Thyroid gland (tissue), 4 donors: ENCODE results near the gene NOSIP. TPM values are rescaled to one million over a fixed set of nuclear protein-coding genes. Genes with fewer than 3 reads are reported as not detected.

Experiments used
- DNase-seq, 2 donors: peaks; one replicate each; pipeline ENCODE4 v3.0.0-alpha.2; 2019
- H3K27ac ChIP-seq, 3 donors: fragments of 200-600 bp; sonication (generic); 1 replicate in 2 of 3; 2 replicates in 1 of 3; pipeline ENCODE4 v1.5.1; 2016 to 2019; ENCODE audit warnings: mild to moderate bottlenecking in 1 of 3, moderate library complexity in 1 of 3
- H3K27me3 ChIP-seq: fragments of 200-600 bp; sonication (generic); one replicate; pipeline ENCODE4 v1.5.1; 2019
- H3K36me3 ChIP-seq, 2 donors: fragments of 200-600 bp; sonication (generic); one replicate each; pipeline ENCODE4 v1.5.1; 2016 to 2019
- H3K4me1 ChIP-seq, 2 donors: fragments of 200-600 bp; sonication (generic); one replicate each; pipeline ENCODE4 v1.5.1; 2017 to 2019
- H3K4me3 ChIP-seq, 3 donors: fragments of 200-600 bp; sonication (generic); replicated peaks in 1 of 3; 1 replicate in 2 of 3; 2 replicates in 1 of 3; pipeline ENCODE4 v1.5.1; 2016; ENCODE audit warnings: mild to moderate bottlenecking in 1 of 3
- H3K9me3 ChIP-seq: fragments of 200-600 bp; sonication (generic); one replicate; pipeline ENCODE4 v1.5.1; 2017
- POLR2A ChIP-seq, 2 donors: fragments of 450-650 bp; IDR thresholded peaks; one replicate each; pipeline ENCODE4 v1.6.1; 2017; ENCODE audit warnings: antibody characterized with exemption in 2 of 2, mild to moderate bottlenecking in 2 of 2, moderate library complexity in 1 of 2
- WGBS, 2 donors: methylation state at CpG; one replicate each; pipeline ENCODE4 v1.1.5; 2017; 5-methylcytosine and 5-hydroxymethylcytosine counted together
- intact Hi-C: fragments of 100-400 bp; cut with DNase I; formaldehyde crosslinking; loops from one replicate; pipeline ENCODE4 v1.15.1; 2023
- total RNA-seq, 4 donors: library from RNA; depleted of rRNA; stranded (reverse); fragments of >200 nt; gene quantifications; one replicate each; pipeline ENCODE4 v1.2.3, GENCODE V29; 2016
- TF ChIP-seq, protein P1 (sequence below), 6 experiments: fragments of 200-600 bp in 3 of 6; fragments of 450-650 bp in 3 of 6; sonication (generic) in 3 of 6; IDR thresholded peaks; one replicate each; pipeline ENCODE4 v1.5.1; 2016 to 2019; ENCODE audit warnings: antibody characterized with exemption in 6 of 6, mild to moderate bottlenecking in 2 of 6, inconsistent platforms in 1 of 6, moderate library complexity in 1 of 6

The NOSIP gene
- total RNA-seq, 4 donors from 2014 or later = 46.1 to 94.6 (median 64.7) TPM

DNA sequence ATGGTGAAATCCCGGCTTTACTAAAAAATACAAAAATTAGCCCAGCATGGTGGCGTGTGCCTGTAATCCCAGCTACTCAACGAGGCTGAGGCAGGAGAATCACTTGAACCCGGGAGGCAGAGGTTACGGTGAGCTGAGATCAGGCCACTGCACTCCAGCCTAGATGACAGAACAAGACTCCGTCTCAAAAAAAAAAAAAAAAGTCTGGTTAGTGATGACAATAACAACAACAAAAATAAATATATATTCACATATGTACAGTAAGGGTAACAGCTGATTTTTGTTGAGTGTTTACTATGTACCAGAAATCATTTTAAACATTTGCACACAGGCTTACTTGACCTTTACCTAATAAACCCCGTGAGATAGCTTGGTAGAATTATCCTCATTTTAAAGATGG lies 36.6 kb upstream of the NOSIP start:
- H3K27ac ChIP-seq = no peak overlapping the region
- no peak for DNase-seq
- TF ChIP-seq, protein P1, sequence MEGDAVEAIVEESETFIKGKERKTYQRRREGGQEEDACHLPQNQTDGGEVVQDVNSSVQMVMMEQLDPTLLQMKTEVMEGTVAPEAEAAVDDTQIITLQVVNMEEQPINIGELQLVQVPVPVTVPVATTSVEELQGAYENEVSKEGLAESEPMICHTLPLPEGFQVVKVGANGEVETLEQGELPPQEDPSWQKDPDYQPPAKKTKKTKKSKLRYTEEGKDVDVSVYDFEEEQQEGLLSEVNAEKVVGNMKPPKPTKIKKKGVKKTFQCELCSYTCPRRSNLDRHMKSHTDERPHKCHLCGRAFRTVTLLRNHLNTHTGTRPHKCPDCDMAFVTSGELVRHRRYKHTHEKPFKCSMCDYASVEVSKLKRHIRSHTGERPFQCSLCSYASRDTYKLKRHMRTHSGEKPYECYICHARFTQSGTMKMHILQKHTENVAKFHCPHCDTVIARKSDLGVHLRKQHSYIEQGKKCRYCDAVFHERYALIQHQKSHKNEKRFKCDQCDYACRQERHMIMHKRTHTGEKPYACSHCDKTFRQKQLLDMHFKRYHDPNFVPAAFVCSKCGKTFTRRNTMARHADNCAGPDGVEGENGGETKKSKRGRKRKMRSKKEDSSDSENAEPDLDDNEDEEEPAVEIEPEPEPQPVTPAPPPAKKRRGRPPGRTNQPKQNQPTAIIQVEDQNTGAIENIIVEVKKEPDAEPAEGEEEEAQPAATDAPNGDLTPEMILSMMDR (IDR thresholded peaks at IDR 0.05) = no peak
- no peak for TF ChIP-seq POLR2A (IDR thresholded peaks at IDR 0.05)
- H3K9me3 ChIP-seq = no peaks in the 10 kb centered on the region
- peaks cover 37 to 47% of the 10 kb centered on the region in 2 donors for H3K36me3 ChIP-seq
- no peaks in the 10 kb centered on the region for H3K4me1 ChIP-seq
- H3K27me3 ChIP-seq = no peaks in the 10 kb centered on the region
- intact Hi-C loops = no loop called here
- H3K4me3 ChIP-seq = no peak overlapping the region
- WGBS, 2 donors = 92 to 94% methylated on average over 7 of the region's 7 CpGs

DNA sequence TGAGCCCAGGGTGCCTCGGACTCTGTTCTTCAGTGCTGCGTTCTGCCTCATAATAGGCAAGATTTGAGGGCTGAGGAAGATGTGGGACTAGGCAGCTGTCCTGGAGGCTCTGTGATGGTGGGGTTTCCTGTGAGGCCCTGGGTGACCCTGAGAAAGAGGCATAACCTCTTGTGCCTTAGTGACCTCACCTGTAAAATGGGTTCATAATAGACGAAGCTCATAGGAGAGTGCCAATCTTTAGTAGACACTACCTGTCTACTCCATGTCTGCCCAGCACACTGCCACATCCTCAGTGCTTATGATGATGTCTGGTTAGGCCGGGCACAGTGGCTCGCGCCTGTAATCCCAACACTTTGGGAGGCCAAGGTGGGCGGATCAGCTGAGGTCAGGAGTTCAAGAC lies 36.2 kb upstream of the NOSIP start:
- WGBS, 2 donors = 98% methylated on average over 7 of the region's 7 CpGs
- TF ChIP-seq, protein P1 (IDR thresholded peaks at IDR 0.05) = no peak
- TF ChIP-seq POLR2A (IDR thresholded peaks at IDR 0.05) = no peak
- Histone ChIP-seq H3K4me1 (no peaks in the 10 kb centered on the region), H3K9me3 (no peaks in the 10 kb centered on the region), H3K36me3 (peaks cover 36 to 42% of the 10 kb centered on the region in 2 donors), H3K27me3 (no peaks in the 10 kb centered on the region), H3K27ac (no peak overlapping the region), H3K4me3 (no peak overlapping the region)
- DNase-seq = no peak
- intact Hi-C loops = no loop called here

DNA sequence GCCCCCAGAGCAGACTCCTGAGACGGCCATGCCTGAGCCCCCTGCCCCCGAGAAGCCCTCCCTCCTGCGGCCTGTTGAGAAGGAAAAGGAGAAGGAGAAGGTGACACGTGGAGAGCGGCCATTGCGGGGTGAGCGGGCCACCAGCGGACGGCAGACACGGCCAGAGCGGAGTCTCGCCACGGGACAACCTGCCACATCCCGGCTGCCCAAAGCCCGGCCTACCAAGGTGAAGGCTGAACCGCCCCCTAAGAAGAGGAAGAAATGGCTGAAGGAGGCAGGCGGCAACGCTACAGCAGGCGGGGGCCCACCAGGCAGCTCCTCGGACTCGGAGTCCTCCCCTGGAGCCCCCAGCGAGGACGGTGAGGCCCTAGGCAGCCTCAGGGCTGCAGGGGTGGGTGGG lies 35.5 kb upstream of the NOSIP start:
- no peaks in the 10 kb centered on the region for H3K27me3 ChIP-seq
- H3K4me1 ChIP-seq = no peaks in the 10 kb centered on the region
- no peak for DNase-seq
- intact Hi-C loops = no loop called here
- H3K36me3 ChIP-seq = peaks cover 33 to 39% of the 10 kb centered on the region in 2 donors
- TF ChIP-seq, protein P1 (IDR thresholded peaks at IDR 0.05) = no peak
- TF ChIP-seq POLR2A (IDR thresholded peaks at IDR 0.05) = no peak
- H3K9me3 ChIP-seq = no peaks in the 10 kb centered on the region
- WGBS, 2 donors = 93 to 96% methylated on average over 23 of the region's 23 CpGs
- H3K27ac ChIP-seq = no peak overlapping the region
- H3K4me3 ChIP-seq = no peak overlapping the region

DNA sequence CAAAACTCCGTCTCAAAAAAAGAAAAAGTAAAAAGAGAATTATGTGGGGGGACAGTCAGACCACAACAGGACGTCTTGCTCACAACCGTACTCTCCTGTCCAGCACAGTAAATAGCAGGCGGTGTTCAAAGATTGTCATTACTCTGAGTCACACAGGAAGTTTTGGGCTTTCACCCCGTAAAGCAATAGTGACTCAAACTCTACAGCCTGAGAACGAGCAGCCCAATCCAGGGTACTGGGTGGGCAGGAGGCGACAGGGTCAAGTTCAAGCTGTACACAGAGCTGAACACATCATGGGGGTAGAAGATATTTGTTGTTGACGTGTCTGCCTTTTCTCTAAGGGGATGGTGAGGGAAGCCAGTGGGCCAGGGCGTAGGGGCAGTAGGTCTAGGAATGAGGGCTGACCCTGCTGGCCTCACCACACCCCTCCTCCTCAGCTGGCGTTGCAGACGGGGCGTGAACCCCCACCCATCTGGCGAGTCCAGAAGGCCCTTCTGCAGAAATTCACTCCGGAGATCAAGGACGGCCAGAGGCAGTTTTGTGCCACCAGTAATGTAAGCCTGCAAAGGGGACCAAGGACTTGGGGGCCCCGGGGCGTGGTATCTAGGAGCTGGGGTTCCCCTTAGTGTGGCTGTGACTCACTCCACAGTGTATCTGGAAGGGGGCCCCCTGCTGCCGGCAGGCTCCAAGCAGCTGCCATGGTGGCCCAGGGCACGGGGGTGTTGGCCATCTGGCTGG lies 33.9 kb upstream of the NOSIP start:
- H3K9me3 ChIP-seq = no peaks in the 10 kb centered on the region
- intact Hi-C loops = no loop called here
- H3K27me3 ChIP-seq = no peaks in the 10 kb centered on the region
- H3K4me3 ChIP-seq = no peak overlapping the region
- no peaks in the 10 kb centered on the region for H3K4me1 ChIP-seq
- WGBS, 2 donors = 87 to 90% methylated on average over 13 to 19 of the region's 19 CpGs
- H3K36me3 ChIP-seq = peaks cover 24 to 33% of the 10 kb centered on the region in 2 donors
- H3K27ac ChIP-seq = no peak overlapping the region
- no peak for DNase-seq
- TF ChIP-seq, protein P1 (IDR thresholded peaks at IDR 0.05) = no peak
- TF ChIP-seq POLR2A (IDR thresholded peaks at IDR 0.05) = no peak

DNA sequence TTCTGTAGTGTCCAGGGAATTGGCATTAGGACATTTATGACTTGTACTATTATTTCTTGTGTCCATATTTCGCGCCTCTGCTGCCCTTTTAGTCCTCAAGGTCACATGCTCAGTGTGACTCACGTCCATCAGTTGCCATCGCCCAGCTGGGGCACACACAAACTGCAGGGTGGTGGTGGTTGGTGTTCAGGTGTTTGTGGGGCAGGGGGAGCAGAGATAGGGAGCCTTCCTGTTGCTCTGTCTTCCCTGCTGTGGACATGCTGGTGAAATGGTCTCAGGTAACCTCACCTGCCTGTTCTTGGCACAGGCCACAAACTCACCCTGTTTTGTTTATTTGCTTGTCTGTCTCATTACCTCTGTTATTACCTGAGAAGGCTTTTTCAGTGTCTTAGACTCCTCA lies 33.0 kb upstream of the NOSIP start:
- no peak for DNase-seq
- 90 to 93% methylated on average over 4 of the region's 4 CpGs for WGBS, 2 donors

More for the DNA sequence above, 33.0 kb upstream of the NOSIP start:
- Histone ChIP-seq H3K27ac (no peak overlapping the region), H3K36me3 (peaks cover 24 to 33% of the 10 kb centered on the region in 2 donors), H3K4me3 (no peak overlapping the region), H3K9me3 (no peaks in the 10 kb centered on the region), H3K27me3 (no peaks in the 10 kb centered on the region), H3K4me1 (no peaks in the 10 kb centered on the region)
- no peak for TF ChIP-seq POLR2A (IDR thresholded peaks at IDR 0.05)
- TF ChIP-seq, protein P1 (IDR thresholded peaks at IDR 0.05) = no peak
- intact Hi-C loops = no loop called here
